Posterior vena cava (tissue), 2 donors: Measurements from ENCODE around the gene LAPTM5. TPM values are rescaled to one million over a fixed set of nuclear protein-coding genes. Genes with fewer than 3 reads are reported as not detected.

ENCODE experiments used
- DNase-seq: peaks from one replicate; pipeline ENCODE4 v3.0.0-alpha.2; 2020; ENCODE audit warnings: low spot score
- intact Hi-C, 2 donors: fragments of 100-400 bp; cut with DNase I; formaldehyde crosslinking; loops; one replicate each; pipeline versions ENCODE4 v1.14.1 to v1.14.2; 2022 to 2023
- total RNA-seq, 2 donors: library from RNA; stranded (reverse); fragmentation: NEBNext Ultra II Directional; extraction: Animal tissue kit (Norgen Biotek cat#: 25700); gene quantifications; one replicate each; pipeline ENCODE4 v1.2.1, GENCODE V29; 2021
- donor health status: DM: yes; HTN: yes; CAD: no.
- donor health status: DM: yes; HTN: yes; CAD: no.

LAPTM5 gene
- total RNA-seq, 2 donors from 2014 or later = 80.1 to 120 TPM

GRCh38 chr1:30714536-30715090 is 43.0 kb downstream of the LAPTM5 start:
- intact Hi-C loops = no loop called here
- no peak for DNase-seq

- no peak for DNase-seq
- intact Hi-C loops = no loop called here
Observed at GRCh38 chr1:30714025-30714424, 43.5 kb downstream of the LAPTM5 start.

GRCh38 chr1:30713311-30713710 is 44.3 kb downstream of the LAPTM5 start:
- intact Hi-C loops = no loop called here
- DNase-seq = no peak

GRCh38 chr1:30712583-30712982 is 45.0 kb downstream of the LAPTM5 start:
- intact Hi-C loops = no loop called here
- DNase-seq = no peak

- intact Hi-C loops = no loop called here
- DNase-seq = no peak
Observed at GRCh38 chr1:30710407-30710806, 47.2 kb downstream of the LAPTM5 start.

- DNase-seq = no peak
- intact Hi-C loops = loop anchor here (5.0 to 10.0 kb wide), 4 partner anchors 334 to 1474 kb away; partner anchors contain the start of genes PTPRU (in 2 of the 2) and MECR (in 1 of the 2)
Observed at GRCh38 chr1:30708361-30708728, 49.2 kb downstream of the LAPTM5 start.

- DNase-seq = peak; percentile 91
- intact Hi-C loops = loop anchor here (5.0 to 10.0 kb wide), 4 partner anchors 333 to 1473 kb away; partner anchors contain the start of genes PTPRU (in 2 of the 2) and MECR (in 1 of the 2)
Observed at GRCh38 chr1:30707412-30708360, 49.9 kb downstream of the LAPTM5 start.

GRCh38 chr1:30706528-30706927 is 51.0 kb downstream of the LAPTM5 start:
- intact Hi-C loops = loop anchor here (5.0 to 10.0 kb wide), 4 partner anchors 332 to 1472 kb away; partner anchors contain the start of genes PTPRU (in 2 of the 2) and MECR (in 1 of the 2)
- DNase-seq = peak; percentile 90

- intact Hi-C loops = loop anchor here (5.0 to 10.0 kb wide), 4 partner anchors 331 to 1471 kb away; partner anchors contain the start of genes PTPRU (in 2 of the 2) and MECR (in 1 of the 2)
- no peak for DNase-seq
Observed at GRCh38 chr1:30705698-30706097, 51.9 kb downstream of the LAPTM5 start.

- DNase-seq = no peak
- intact Hi-C loops = loop anchor here (5.0 to 10.0 kb wide), 4 partner anchors 330 to 1470 kb away; partner anchors contain the start of genes PTPRU (in 2 of the 2) and MECR (in 1 of the 2)
Observed at GRCh38 chr1:30704765-30705509, 52.6 kb downstream of the LAPTM5 start.

- peak; percentile 90 for DNase-seq
- intact Hi-C loops = loop anchor here (10.0 kb wide), 3 partner anchors 329 to 1469 kb away; partner anchors contain the start of genes MECR (in 1 of the 2) and PTPRU (in 1 of the 2)
Observed at GRCh38 chr1:30704271-30704670, 53.3 kb downstream of the LAPTM5 start.

- no peak for DNase-seq
- intact Hi-C loops = loop anchor here (10.0 kb wide), 3 partner anchors 328 to 1468 kb away; partner anchors contain the start of genes MECR (in 1 of the 2) and PTPRU (in 1 of the 2)
Observed at GRCh38 chr1:30702823-30703222, 54.8 kb downstream of the LAPTM5 start.

GRCh38 chr1:30701258-30701633 is 56.3 kb downstream of the LAPTM5 start:
- intact Hi-C loops = loop anchor here (10.0 kb wide), 3 partner anchors 326 to 1466 kb away; partner anchors contain the start of genes MECR (in 1 of the 2) and PTPRU (in 1 of the 2)
- no peak for DNase-seq

- intact Hi-C loops = loop anchor here (10.0 kb wide), 3 partner anchors 326 to 1466 kb away; partner anchors contain the start of genes MECR (in 1 of the 2) and PTPRU (in 1 of the 2)
- peak; percentile 88 for DNase-seq
Observed at GRCh38 chr1:30700528-30701257, 56.9 kb downstream of the LAPTM5 start.

- no peak for DNase-seq
- intact Hi-C loops = loop anchor here (10.0 kb wide), 3 partner anchors 325 to 1465 kb away; partner anchors contain the start of genes MECR (in 1 of the 2) and PTPRU (in 1 of the 2)
Observed at GRCh38 chr1:30699762-30700161, 57.8 kb downstream of the LAPTM5 start.

GRCh38 chr1:30698401-30698981 is 59.1 kb downstream of the LAPTM5 start:
- peak; percentile 86 for DNase-seq
- intact Hi-C loops = no loop called here

GRCh38 chr1:30697571-30698376 is 59.8 kb downstream of the LAPTM5 start:
- intact Hi-C loops = no loop called here
- DNase-seq = peak; percentile 74
